AG10803 (cell line): ENCODE data around the gene ZDHHC21.
A peak's percentile ranks its signal among the peaks of the same experiment; 100 is the strongest.
"Not testable (repeated sequence)": the region's sequence is repeated elsewhere in the genome, so short reads cannot be mapped to it uniquely, and the experiment has no call there.

Source experiments
- DNase-seq: peaks from one replicate; pipeline ENCODE4 v3.0.0; 2010; ENCODE audit warnings: low read depth
- H3K4me3 ChIP-seq: 2 replicates; pipeline ENCODE4 v1.5.1; 2011; ENCODE audit warnings: mild to moderate bottlenecking, low read length, control low read depth
- CTCF ChIP-seq: conservative IDR thresholded peaks from 2 replicates; pipeline ENCODE4 v1.5.1; 2011; ENCODE audit warnings: mild to moderate bottlenecking, low read length, control low read depth, inconsistent platforms

Gene ZDHHC21

DNA sequence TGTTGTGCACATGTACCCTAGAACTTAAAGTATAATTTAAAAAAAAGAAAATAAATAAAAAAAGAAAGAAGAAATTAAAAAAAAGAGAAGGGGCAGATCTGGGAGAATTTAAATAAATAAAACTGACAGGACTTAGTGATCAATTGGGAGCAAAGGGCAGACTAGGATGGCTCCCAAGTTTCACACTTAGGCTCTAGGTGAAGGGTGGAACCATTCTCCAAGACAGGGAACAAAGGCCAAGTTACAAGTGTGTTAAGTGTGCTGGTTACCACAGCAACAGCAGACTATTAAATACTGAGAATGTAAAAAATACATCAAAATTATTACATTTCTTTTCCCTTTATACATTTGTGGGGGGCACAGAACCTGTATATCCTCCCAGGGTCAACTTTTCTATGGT is 7.1 kb downstream of the ZDHHC21 start:
- no peak for DNase-seq
- TF ChIP-seq CTCF, result no peak
- no peak overlapping the region for H3K4me3 ChIP-seq

GRCh38 chr9:14682616-14683015 is 10.6 kb downstream of the ZDHHC21 start:
- not testable (repeated sequence) for H3K4me3 ChIP-seq, DNase-seq

DNA sequence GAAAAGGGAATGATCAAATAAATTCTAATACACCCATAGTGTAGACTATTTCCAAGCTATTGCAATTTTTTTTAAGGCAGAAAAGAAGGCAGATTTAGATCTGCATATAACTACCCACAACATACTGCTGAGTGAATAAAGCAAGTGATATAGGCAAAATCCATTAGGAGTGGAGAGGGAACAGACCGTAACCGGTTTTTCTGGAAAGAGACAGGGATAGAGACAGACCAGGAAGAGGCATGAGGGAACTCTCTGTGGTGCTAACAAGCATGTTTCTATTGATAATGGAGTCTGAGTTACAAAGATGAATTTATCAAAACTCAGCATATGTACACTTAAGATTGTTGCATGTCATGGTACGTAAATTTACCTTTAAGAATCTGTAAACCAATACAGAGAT is 14.5 kb downstream of the ZDHHC21 start:
- no peak for DNase-seq
- TF ChIP-seq CTCF, result no peak

GRCh38 chr9:14677872-14678271 is 15.4 kb downstream of the ZDHHC21 start:
- TF ChIP-seq CTCF, result no peak
- H3K4me3 ChIP-seq, result no peak overlapping the region
- DNase-seq, result peak; percentile 16

More for the DNA sequence above, 14.5 kb downstream of the ZDHHC21 start:
- no peak overlapping the region for H3K4me3 ChIP-seq

DNA sequence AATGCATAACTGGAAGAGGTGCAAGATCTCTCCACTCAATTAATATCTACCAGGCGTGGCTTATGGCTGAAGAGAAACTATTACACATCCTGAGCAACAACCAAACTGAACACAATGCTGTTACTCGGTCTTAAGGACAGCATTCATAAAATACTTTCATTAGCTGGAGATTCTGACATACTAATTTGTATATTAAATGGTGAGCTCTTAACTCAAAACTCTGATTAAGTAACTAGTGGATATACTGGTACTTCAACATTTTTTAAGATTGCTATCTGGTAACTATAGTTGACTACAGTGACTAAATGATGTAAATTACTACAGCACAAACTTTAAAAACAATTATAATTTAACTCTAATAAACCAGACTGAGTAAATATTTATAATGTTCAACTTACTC is 15.8 kb downstream of the ZDHHC21 start:
- no peak for DNase-seq
- H3K4me3 ChIP-seq, result no peak overlapping the region
- TF ChIP-seq CTCF, result no peak

- TF ChIP-seq CTCF, result no peak
- no peak for DNase-seq
- H3K4me3 ChIP-seq, result no peak overlapping the region
These were observed 18.6 kb downstream of the ZDHHC21 start for GRCh38 chr9:14674630-14675029.

DNA sequence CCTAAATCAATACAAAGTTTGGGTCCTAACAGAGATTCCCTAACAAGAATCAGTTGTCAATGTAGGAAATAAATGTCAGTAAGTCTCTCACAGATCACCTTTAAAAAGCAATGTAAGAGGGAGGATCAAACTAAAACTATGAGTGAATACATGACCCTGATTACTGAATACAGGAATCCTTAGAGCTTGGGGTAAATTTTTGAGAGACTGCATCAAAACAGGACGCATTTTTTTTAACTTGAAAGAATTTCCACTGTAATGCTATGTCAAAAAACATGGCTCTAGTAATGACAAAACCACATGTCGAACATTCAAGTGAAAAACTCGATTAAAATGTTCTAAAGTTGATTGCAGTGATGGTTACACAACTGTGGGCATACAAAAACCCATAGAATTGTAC is 21.9 kb downstream of the ZDHHC21 start:
- DNase-seq, result no peak
- no peak for TF ChIP-seq CTCF
- no peak overlapping the region for H3K4me3 ChIP-seq

GRCh38 chr9:14670718-14671117 is 22.5 kb downstream of the ZDHHC21 start:
- no peak for TF ChIP-seq CTCF
- H3K4me3 ChIP-seq, result no peak overlapping the region
- no peak for DNase-seq

- not testable (repeated sequence) for DNase-seq, H3K4me3 ChIP-seq
These were observed 29.2 kb downstream of the ZDHHC21 start for GRCh38 chr9:14664022-14664421.
